GM19463 (cell line): ENCODE results near the gene DNAI1.

ENCODE experiments used
- ATAC-seq: cut with Tn5 transposase; IDR thresholded peaks from one replicate; pipeline ENCODE4 v1.9.1; 2021; ENCODE audit warnings: mild to moderate bottlenecking, moderate library complexity; ENCODE audit not compliant: unreplicated experiment

The DNAI1 gene

DNA sequence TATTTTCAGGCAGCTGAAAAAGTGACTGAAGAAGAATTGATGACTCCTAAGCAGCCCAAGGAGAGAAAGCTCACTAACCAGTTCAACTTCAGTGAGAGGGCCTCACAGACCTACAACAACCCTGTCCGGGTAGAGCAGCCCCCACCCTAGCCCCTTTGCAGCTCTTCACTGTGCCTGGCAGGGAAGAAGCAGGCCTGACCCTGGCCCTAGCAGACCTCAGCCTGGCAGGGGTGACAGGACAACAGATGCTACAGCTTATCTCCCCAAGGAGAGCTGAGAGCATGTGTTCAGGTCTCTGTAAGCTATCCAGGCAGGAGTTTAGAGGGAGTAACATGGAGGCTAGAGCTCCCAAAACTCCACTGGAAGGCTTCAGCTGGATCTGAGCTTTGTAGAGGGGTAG is 31.8 kb downstream of the DNAI1 start:
- ATAC-seq: no peak

DNA sequence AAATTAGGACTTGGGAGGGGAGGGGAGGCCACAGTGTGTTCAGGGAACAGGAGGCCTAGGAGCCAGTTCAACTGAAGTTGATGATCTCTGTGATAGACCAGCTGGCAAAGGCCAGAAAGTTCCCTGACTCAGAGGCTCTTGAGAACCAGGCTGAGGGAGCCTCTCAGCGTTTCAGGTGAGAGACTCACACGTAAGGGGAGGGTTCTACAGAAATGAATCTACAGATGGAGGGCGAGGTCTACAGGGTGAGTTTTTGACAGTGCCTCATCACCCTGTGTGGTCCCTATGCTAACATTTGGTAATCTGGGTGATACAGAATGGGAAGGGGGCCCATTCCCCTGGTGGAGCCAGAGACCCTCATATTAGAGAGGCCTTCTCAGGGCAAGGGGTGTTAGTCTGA is 32.2 kb downstream of the DNAI1 start:
- no peak for ATAC-seq

DNA sequence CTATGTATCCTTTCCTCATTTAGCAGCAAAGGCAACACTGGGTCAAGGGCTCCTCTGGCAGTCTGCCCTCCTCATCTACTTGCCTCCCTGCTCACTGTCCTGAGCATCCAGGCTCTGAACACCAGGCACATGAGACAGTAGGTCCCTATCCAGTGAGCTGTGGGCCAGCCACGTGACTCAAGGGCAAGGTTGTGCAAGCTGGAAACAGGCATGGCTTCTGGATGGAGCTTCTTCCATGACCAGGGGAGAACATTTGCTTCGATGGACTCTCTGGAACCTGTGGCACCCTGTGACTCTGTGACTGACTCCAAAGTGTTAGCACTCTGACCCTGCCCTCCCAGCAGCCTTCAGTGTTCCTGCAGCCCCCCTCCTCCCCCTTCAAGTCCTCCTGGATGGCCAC is 33.0 kb downstream of the DNAI1 start:
- ATAC-seq: no peak

DNA sequence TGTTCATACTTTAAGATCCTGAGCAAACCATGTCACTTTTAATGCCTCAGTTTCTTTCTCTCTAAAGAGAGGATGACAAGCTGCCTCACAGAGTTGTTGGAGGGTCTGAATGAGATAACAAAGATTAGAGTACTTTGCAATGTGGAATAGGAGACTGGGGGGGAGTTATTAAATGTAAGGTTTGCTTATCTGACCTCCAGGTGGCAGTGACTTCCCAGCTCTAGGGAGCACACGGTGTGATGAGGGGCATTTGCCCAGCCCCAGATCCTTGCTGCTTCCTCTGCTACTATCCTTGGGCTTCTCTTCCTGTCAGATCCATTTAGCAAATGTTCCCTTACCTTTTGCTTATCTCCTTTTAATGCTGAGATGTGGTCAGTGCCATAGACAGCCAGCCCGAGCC is 33.4 kb downstream of the DNAI1 start:
- ATAC-seq: no peak

DNA sequence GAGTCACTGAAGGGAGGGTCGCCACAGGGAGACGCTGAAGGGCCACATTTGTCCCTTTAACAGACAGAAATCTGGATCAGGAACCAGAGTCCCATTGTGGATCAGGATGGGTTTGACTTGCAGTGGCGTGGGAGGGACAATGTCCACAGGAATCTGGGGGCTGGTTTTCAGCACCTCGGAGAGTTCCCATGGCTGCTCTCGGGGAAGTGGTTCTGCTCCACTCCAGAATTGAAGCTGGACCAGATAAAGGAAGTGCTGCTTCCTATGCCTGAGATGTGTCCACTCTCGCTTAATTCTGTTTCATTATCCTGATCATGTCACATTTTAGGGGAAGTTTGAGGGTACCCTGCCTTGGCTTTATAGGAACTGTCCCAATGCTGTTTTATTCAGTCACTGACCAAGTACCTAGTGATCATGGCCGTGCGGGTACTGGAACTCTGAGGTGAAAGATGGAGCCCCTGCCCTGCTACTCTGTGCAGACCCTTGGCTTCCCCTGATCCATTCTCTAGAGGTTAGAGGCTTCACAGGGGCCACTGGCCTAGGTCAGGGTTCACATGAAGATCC is 35.4 kb downstream of the DNAI1 start:
- ATAC-seq: no peak

DNA sequence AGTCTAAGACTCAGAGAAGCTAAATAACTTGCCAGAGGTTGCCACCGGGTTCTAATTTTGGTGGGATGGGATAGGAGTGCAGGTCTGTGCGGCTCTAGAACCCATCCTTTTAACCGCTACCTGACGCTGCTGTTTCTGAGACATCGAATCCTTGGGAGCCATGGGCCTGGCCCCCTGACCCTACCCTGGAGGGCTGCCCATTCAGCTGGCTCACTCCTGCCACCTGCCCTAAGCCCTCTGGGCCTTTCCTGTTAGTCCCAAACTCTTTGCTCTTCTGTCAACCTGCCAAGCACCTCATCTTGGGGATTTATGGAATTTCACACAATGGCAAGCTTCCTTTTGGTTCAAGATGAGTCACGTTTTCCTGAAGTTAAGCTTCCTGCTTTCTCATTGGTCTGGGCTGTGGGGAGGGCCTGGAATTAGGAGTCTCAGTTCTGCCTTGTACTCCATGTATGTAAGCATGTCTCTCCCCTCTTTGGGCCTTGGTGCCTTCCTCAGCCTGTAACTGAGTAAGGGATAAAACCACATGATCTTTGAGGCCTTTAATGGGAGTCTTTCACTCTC is 37.6 kb downstream of the DNAI1 start:
- no peak for ATAC-seq

DNA sequence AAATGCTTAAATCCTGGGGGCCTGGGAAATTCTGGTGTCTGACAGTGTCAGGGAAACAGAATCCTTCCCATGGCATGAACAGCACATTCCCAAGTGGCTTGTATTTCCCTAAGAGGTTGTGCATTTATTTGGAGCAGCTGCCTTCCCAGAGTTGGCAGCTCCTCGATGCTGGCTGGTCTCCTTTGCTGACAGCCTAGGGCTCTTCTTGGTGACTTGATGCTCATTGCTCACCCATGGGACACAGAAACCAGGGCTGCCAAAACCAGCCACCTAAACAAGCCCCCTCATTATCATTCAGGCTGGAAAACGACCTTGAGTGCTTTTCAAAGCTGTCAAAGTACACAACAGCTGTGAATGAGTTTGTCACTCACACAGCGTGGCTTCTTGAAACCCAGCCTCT is 39.9 kb downstream of the DNAI1 start:
- ATAC-seq: no peak

DNA sequence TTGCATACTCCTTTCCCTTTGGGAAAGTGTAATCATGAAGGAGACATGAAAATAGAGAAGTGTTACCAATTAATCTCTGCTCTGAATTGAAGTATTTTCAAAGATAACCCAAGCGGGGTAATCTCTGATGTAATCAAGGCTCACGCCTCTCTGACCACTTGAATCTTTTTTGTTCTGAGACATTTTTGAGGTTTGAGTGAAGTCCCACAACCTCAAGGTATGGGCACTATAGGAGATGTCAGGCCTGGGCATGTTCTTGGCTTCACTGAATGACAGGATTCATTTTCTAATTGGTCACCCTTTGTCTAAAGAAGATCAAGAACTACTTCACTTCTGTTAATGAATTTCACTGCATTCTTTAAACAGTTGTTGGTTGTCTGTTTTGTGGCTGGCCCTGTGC is 40.5 kb downstream of the DNAI1 start:
- ATAC-seq: no peak

DNA sequence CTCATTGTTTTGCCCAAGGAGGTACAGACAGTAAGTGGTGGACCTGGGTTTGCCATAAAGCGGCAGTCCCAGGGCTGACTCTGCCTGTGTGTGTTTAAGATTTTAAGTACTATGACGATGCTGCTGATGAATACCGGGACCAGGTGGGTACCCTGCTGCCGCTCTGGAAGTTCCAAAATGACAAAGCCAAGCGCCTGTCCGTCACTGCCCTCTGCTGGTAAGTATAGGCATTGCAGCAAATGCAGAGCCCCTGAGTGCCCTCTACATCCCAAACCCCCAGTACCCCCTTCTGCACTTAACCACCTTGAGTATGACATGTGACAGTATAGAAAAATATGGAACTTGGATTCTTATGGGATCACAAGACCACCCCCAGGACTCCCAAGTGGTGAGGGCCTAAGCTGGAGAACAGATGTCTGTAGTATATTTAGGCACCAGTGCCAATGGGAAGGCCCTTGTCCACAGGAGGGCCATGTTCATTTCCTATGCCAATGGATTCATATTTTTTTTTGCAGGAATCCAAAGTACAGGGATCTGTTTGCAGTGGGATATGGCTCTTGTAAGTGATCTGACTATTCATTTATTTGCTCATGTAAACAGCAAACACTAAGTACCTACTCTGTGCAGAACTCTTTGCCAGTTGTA is 42.1 kb downstream of the DNAI1 start:
- ATAC-seq: no peak

DNA sequence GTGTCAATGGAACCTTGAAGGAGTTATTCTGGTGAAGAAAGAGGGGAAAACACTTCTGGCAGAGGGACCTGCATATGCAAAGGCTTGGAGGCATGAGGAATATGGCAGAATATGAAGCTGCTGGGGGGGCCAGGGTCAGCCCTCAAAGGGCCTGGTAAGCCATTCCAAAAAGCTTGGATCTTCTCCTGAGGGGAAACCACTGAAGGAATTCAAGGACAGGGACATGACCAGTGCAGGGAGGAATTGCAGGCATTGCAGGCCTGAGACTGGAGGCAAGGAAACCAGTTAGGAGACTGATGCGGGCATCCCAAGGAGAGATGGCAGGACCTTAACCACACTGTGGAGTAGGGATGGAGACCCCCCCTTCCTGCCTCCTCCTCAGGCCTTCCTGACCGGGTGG is 42.8 kb downstream of the DNAI1 start:
- ATAC-seq: no peak

DNA sequence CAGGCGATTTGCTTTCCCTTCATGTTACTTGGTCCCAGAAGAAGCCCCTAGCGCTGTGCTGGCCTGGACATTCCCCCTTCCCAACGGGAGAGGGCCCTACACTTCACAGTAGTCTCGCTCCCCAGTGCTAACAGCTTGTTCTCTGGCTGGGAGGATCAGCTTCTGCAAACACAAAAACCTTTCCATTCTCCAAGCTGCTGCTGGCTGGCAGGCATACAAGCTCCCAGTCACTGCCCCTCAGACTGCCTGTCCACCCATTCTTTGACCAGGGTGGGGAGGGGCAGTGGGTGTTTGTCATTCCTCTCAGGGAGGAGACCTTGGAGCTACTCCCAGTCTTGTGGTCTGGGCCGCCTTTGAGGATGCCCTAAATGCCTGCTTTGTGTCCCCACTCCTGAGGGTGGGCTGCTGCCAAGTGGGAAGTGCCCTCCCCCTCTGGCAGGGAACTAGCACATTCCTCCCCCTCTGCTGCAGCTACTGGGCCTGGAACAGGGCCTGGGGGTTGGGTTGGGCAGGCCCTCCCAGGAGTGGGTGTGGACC is 43.4 kb downstream of the DNAI1 start:
- ATAC-seq: no peak

DNA sequence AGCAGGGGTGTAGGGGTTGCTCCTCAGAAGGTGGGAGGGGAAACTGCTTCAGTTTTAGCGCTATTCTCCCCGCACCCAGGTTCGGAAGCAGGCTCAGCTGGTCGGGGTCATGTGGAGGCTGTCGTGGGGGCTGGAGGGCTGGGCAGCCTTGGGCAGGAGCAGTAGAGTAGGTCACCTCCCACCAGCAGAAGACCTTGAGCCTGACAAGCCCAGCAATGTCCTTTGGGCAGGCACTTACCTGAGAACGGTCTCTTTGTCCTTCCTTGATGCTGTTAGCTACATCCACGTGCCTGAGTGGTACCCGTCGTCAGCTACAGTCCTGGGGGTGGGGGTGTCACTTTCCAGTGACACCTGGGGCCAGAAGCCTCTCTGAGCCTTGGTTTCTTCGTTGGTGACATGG is 43.9 kb downstream of the DNAI1 start:
- ATAC-seq: no peak

DNA sequence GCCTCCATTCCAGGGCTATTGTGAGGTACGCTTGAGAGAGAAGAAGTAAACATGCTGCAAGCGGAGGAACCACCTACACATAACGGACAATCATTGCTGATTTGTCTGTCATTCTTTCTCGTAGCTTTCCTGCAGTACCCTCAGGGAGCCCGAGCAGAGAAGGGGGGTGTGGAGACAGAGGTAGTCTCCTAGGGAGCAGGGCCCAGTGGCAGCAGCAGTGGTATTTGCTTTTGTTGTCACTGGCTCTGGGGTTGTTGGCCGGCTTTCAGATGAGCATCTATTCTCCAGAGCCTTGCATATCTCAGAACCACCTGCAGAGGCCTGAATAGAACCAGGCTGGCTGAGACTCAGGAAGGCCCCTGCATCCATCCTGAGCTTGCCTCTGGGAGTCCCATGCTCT is 44.3 kb downstream of the DNAI1 start:
- ATAC-seq: no peak

DNA sequence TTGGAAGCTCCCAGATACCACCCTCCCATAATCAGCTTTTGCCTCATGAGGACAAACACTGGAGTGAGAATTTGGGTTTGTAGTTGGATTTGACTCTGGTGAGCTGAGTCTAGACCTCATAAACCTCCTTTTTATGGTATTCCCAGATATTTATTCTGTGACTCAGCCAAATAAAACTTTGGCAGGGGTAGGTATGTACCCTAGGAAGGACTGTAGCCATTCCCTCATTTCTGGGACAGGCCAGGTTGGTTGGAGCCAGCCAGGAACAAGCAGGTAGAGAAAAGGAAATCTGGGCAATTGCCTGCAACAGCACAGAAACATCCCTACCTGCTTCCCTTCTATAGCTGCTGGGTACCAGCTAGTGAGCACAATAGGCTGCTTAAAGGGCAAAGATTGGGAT is 44.8 kb downstream of the DNAI1 start:
- no peak for ATAC-seq

DNA sequence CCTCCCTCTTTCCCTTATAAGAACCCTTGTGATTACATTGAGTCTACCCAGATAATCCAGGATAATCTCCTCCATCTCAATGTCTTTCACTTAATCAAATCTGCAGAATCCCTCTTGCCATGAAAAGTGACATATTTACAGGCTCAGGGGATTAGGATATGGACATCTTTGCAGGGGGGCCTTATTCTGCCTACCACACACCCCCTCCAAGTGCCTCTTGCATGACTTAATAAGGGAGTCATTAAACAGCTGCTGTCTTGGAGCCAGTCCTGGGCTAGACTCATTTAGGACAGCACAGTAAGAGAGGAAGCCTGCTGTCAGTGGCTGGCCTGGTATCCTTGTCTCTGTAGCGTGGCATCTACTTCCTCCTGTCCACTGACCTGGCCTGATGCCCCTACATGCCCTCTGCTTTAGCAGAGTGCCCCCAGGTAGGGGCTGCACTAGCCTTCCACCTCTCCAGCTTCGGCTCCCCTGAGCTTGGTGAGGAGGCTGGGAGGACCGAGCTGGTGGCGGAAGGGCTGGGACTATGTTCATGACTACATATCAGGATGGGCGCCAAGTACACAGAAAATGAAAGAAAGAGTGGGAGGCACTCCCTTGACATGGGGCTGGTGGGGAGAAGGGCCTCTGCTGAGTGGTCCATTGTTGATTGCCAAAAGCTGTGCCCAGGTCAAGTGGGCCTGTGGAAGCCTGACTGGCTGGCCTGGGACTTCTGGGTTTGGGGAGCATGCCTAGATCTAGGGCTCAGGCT is 46.9 kb downstream of the DNAI1 start:
- ATAC-seq: no peak

DNA sequence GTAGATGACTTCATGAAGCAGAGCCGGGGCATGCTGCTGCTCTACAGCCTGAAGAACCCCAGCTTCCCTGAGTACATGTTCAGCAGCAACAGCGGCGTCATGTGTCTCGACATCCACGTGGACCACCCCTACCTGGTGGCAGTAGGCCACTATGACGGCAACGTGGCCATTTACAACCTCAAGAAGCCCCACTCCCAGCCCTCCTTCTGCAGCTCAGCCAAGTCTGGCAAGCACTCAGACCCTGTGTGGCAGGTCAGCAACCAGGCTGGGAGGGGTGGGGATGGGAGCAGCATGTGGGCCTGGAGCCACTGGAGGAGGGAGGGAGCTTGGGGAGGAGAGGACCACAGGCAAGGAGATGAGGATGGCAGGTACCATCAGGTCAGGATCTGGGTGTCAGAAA is 48.0 kb downstream of the DNAI1 start:
- no peak for ATAC-seq

DNA sequence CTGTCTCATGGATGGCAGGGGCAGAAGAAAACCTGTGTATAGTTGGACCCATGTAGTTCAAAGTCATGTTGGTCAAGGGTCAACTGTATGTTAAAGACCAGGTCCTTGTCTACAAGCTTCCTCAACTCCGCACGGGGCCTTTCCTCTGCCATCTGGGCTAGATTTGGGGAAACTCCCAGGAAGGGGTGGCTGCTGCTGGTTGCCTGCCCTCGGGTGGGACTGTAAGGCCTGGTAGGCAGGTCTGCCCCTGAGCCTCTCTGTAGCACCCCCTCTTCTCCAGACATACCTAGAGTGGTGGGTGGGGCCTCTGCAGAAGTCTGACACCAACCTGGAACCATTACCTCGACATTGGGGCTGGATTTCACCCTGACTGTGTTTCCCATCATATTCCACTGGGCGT is 49.0 kb downstream of the DNAI1 start:
- ATAC-seq: no peak

DNA sequence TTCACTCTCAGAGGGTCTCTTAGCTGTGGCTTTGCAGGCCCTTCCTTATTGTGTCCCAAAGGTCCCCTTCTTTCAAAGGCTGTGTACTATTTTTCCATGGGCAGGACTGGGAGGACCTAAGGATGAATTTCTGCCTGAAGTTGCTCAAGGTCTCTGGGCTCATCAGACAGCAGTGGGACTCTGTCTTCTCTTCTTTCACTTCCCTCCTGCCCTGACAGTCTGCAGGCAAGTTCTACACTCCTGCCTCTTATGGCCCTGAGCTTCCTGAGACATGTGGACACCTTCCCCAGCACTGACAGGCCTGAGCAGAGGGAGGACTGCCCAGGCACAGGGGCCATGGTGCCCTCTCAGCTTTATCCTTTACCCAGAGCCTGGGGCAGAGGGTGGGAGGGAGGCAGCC is 49.4 kb downstream of the DNAI1 start:
- no peak for ATAC-seq

DNA sequence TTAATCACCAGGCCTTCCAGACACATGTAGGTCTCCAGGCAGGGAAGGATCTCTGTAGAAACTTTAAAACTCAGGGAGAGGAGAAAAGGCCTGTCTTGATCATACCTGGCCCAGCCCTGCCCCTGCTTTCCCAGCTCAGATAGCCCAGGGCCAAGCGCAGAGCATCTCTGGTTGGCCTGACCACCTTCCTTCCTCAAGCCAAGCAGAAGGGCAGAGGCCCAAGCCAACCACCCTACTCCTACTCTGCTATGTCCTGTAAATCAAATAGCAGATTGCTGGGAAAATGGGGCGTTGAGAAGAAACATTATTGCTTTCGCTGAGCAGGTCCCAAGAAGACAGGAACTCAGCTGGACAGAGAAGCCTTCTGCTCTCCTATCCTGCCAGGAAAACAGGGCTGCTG is 49.9 kb downstream of the DNAI1 start:
- no peak for ATAC-seq

DNA sequence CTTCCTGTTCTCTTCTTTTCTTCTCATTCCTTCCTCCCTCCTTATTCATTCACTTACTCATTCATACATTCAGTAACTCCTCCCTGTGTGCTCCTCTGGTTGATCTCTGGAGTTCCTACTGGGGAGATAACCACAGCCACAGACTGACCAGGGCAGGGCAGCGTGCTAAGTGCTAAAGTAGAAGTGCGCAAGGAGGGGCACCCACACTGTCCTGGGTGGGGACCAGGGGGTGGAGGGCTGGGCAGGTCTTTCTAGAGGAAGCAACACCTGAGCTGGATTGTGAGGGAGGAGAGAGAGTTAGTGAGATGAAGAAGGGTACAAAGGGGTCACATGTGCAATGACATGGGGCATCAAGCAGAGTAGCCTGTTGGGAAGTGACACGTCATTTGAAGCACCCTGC is 50.3 kb downstream of the DNAI1 start:
- ATAC-seq: no peak

DNA sequence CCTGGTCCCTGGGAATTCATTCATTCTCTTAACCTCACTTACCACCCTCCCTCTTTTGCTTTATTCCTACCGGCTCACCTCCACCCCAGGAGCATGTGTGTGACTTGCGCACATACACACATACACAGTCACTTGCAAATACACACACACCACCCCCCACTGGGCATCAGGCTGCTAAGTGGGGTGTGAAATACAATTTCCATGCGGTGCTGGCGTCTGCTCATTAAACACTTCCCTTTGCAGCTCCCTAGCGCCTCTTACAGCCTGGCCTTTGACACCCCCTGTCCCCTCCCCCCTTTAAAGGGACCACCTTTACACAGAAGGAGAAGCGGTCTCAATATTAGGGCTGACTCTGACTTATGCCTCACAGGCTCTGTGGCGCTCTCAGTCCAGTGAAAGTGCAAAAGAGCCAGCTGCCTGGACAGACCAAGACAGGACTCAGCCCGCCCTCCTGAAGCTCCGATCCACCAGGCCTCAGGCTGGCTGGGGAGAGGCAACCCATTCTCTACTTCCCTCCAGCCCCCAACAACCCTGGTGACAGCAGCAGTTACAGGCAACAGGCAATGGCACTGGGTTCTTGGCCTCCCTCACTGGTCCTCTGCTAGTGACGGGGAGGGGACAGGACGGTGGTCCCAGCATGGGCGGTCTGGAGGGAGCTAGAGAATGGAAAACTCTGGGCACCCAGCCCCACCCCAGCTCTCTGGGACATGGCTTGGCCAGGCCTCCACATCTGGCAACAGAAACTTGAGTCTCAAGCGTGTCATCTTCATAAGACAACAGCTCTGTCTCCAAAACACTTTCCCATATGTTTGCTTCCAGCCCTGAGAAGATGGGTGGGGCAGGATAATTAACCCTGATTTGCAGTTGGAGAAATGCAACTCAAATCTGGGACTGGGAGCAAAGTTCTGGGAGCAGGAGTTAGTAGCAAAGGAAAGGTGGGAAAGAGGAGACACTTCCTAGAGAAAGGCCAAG is 52.2 kb downstream of the DNAI1 start:
- no peak for ATAC-seq
